ENCODE data around the gene IP6K1.
A peak's percentile ranks its signal among the peaks of the same experiment; 100 is the strongest.

The IP6K1 gene

DNA sequence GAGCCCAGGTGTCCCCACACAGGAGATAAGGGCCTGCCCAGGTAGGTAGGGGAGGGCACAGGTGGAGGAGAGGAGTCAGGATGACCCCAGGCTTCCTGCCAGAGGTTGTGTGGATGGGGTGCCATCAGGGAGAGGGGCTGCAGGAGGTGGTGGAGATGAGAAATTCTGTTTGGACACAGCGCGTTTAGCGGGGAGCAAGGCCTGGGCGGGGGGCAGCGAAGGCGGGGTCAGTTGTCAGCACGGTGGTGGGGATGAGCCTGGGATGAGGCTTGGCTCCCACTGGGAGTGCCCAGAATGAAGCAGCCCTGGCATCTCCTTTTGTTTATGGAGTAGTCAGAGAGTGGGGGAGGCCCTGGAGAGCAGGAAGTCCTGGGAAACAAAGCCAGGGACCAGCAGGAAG lies 82.4 kb downstream of the IP6K1 start:
- no peaks in the 10 kb centered on the region for H3K27me3 ChIP-seq (ENCODE audit: insufficient read depth, low read length, poor library complexity, severe bottlenecking)
- H3K79me2 ChIP-seq (ENCODE audit: insufficient read depth, low read length): no peaks in the 10 kb centered on the region
- no peak overlapping the region for H3K9ac ChIP-seq (ENCODE audit: low read depth, low read length, poor library complexity, severe bottlenecking)
- H2AFZ ChIP-seq (ENCODE audit: low read length): no peak overlapping the region
- no peak overlapping the region for H3K4me2 ChIP-seq (ENCODE audit: low read depth, low read length, poor library complexity, severe bottlenecking)
- H3K4me3 ChIP-seq (ENCODE audit: low read length, poor library complexity, severe bottlenecking): no peak overlapping the region
- H3K9me3 ChIP-seq (ENCODE audit: insufficient read depth, low read depth, low read length): no peaks in the 10 kb centered on the region
- H3K36me3 ChIP-seq (ENCODE audit: insufficient read depth, low read length): no peaks in the 10 kb centered on the region; the same call in 1 of the 2 replicates
- TF ChIP-seq EZH2phosphoT487 (IDR thresholded peaks at IDR 0.05; ENCODE audit: borderline replicate concordance): no peak
- TF ChIP-seq CTCF (conservative IDR thresholded peaks at IDR 0.05; ENCODE audit: low read length): no peak
- no peaks in the 10 kb centered on the region for H4K20me1 ChIP-seq (ENCODE audit: insufficient read depth, low read length, poor library complexity, severe bottlenecking)
- H3K9me2 ChIP-seq (replicated peaks; ENCODE audit: low read depth, low read length): no peaks in the 10 kb centered on the region
- peaks cover 8% of the 10 kb centered on the region for H3K4me1 ChIP-seq (ENCODE audit: insufficient read depth, low read length, poor library complexity, severe bottlenecking)
- H3F3A ChIP-seq (ENCODE audit: low read depth): no peaks in the 10 kb centered on the region

DNA sequence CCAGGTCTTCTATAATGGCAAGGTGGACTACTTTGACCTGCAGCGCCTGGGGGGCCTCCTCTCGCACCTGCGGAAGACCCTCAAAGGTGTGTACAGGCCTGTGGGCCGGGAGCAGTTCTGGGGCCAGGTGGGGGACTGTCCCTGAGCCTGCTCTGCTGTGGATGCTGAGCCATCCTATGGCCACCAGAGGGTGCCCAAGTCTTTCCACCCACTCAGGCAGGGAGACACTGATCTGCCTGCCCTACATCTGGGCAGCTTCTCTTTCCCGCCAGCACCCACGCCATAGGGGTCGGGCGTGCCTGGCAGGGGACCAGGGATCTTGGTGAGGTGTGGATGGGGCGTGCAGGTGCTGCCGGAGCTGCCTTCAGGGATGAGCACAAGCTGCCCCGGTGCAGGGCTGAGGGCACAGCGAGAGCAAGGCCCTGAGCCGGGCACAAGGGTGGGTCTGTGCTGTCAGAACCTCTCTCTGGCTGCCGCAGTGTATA lies 82.9 kb downstream of the IP6K1 start:
- Histone ChIP-seq H2AFZ (ENCODE audit: low read length) (no peak overlapping the region), H3K27me3 (ENCODE audit: insufficient read depth, low read length, poor library complexity, severe bottlenecking) (no peaks in the 10 kb centered on the region), H3K36me3 (ENCODE audit: insufficient read depth, low read length) (no peaks in the 10 kb centered on the region; the same call in 1 of the 2 replicates), H3K9ac (ENCODE audit: low read depth, low read length, poor library complexity, severe bottlenecking) (no peak overlapping the region), H3F3A (ENCODE audit: low read depth) (no peaks in the 10 kb centered on the region), H3K4me3 (ENCODE audit: low read length, poor library complexity, severe bottlenecking) (no peak overlapping the region), H3K79me2 (ENCODE audit: insufficient read depth, low read length) (no peaks in the 10 kb centered on the region), H3K9me3 (ENCODE audit: insufficient read depth, low read depth, low read length) (no peaks in the 10 kb centered on the region), H3K4me1 (ENCODE audit: insufficient read depth, low read length, poor library complexity, severe bottlenecking) (peaks cover 8% of the 10 kb centered on the region), H3K4me2 (ENCODE audit: low read depth, low read length, poor library complexity, severe bottlenecking) (no peak overlapping the region), H3K9me2 (replicated peaks; ENCODE audit: low read depth, low read length) (no peaks in the 10 kb centered on the region), H4K20me1 (ENCODE audit: insufficient read depth, low read length, poor library complexity, severe bottlenecking) (no peaks in the 10 kb centered on the region)
- TF ChIP-seq CTCF (conservative IDR thresholded peaks at IDR 0.05; ENCODE audit: low read length) (peak; percentile 81), EZH2phosphoT487 (IDR thresholded peaks at IDR 0.05; ENCODE audit: borderline replicate concordance) (no peak)

- TF ChIP-seq CTCF (conservative IDR thresholded peaks at IDR 0.05; ENCODE audit: low read length) (no peak), EZH2phosphoT487 (IDR thresholded peaks at IDR 0.05; ENCODE audit: borderline replicate concordance) (no peak)
- Histone ChIP-seq H3F3A (ENCODE audit: low read depth) (no peaks in the 10 kb centered on the region), H3K9me3 (ENCODE audit: insufficient read depth, low read depth, low read length) (no peaks in the 10 kb centered on the region), H3K36me3 (ENCODE audit: insufficient read depth, low read length) (no peaks in the 10 kb centered on the region; the same call in 1 of the 2 replicates), H3K4me1 (ENCODE audit: insufficient read depth, low read length, poor library complexity, severe bottlenecking) (peaks cover 3% of the 10 kb centered on the region), H4K20me1 (ENCODE audit: insufficient read depth, low read length, poor library complexity, severe bottlenecking) (no peaks in the 10 kb centered on the region), H2AFZ (ENCODE audit: low read length) (no peak overlapping the region), H3K9me2 (replicated peaks; ENCODE audit: low read depth, low read length) (no peaks in the 10 kb centered on the region), H3K4me2 (ENCODE audit: low read depth, low read length, poor library complexity, severe bottlenecking) (no peak overlapping the region), H3K79me2 (ENCODE audit: insufficient read depth, low read length) (no peaks in the 10 kb centered on the region), H3K27me3 (ENCODE audit: insufficient read depth, low read length, poor library complexity, severe bottlenecking) (no peaks in the 10 kb centered on the region), H3K9ac (ENCODE audit: low read depth, low read length, poor library complexity, severe bottlenecking) (no peak overlapping the region), H3K4me3 (ENCODE audit: low read length, poor library complexity, severe bottlenecking) (no peak overlapping the region)
Measured at GRCh38 chr3:49702672-49703071, 83.7 kb downstream of the IP6K1 start.

All from Loucy (cell line).